HepG2 (cell line): Measurements from ENCODE around the gene TBX21. TPM values are rescaled to one million over a fixed set of nuclear protein-coding genes. Genes with fewer than 3 reads are reported as not detected.
A peak's percentile ranks its signal among the peaks of the same experiment; 100 is the strongest.

Source experiments
- ATAC-seq: fragments of 200-7000 bp; cut with Tn5 transposase; 3 replicates; pipeline ENCODE4 v1.9.1; 2020; ENCODE audit warnings: mild to moderate bottlenecking, moderate library complexity
- BruUV-seq: library from RNA; stranded (reverse); fragments of 400-500 nt; replicated peaks from 2 replicates; lab custom pipeline; 2021; lab: Mats Ljungman, UMichigan
- CTCF ChIA-PET: fragments of 300-600 bp; formaldehyde crosslinking; extraction: SDS; loops from one replicate; lab custom pipeline; 2021; ENCODE audit warnings: low total read pairs, inconsistent platforms, low intra/inter-chr PET ratio; lab: Yijun Ruan, JAX
- POLR2A ChIA-PET: fragments of 350-600 bp; sonication (Branson Sonifier 250); formaldehyde crosslinking; loops from one replicate; lab custom pipeline; 2020; ENCODE audit warnings: antibody characterized with exemption, inconsistent platforms; lab: Yijun Ruan, JAX
- DNase-seq: peaks from one replicate; pipeline ENCODE4 v3.0.0-alpha.2; 2015; ENCODE audit warnings: low spot score
- FAIRE-seq: peaks from 3 replicates; lab custom pipeline; 2011; peaks lifted over from hg19 to GRCh38; lab: Jason Lieb, UNC
- H2AFZ ChIP-seq: one replicate; pipeline ENCODE4 v1.6.1; 2011; ENCODE audit warnings: low read length, inconsistent platforms
- H3K27ac ChIP-seq: fragments of 300-600 bp; 3 replicates; pipeline ENCODE4 v1.8.0; 2011; ENCODE audit warnings: mixed run types, mild to moderate bottlenecking, mixed read lengths, low read length, inconsistent platforms; ENCODE audit not compliant: insufficient read depth; ENCODE audit errors: extremely low read length
- H3K27me3 ChIP-seq, 2 experiments: fragments of 200-600 bp in 1 of 2; 2 replicates in 1 of 2; 3 replicates in 1 of 2; pipeline versions ENCODE4 v1.6.0 to v1.8.0; 2011; ENCODE audit warnings: low read length in 2 of 2, mild to moderate bottlenecking in 2 of 2, moderate library complexity in 2 of 2, inconsistent platforms in 1 of 2; ENCODE audit not compliant: insufficient read depth in 2 of 2, control insufficient read depth in 1 of 2
- H3K36me3 ChIP-seq, 2 experiments: fragments of 200-600 bp in 1 of 2; replicated peaks in 1 of 2; 2 replicates in 1 of 2; 3 replicates in 1 of 2; pipeline versions ENCODE4 v1.5.1 to v1.8.0; 2011; ENCODE audit warnings: low read length in 2 of 2, inconsistent platforms in 1 of 2; ENCODE audit not compliant: insufficient read depth in 2 of 2, control insufficient read depth in 1 of 2
- H3K4me1 ChIP-seq: 2 replicates; pipeline ENCODE4 v1.5.1; 2012; ENCODE audit warnings: low read length, inconsistent platforms; ENCODE audit not compliant: insufficient read depth
- H3K4me2 ChIP-seq: 2 replicates; pipeline ENCODE4 v1.6.0; 2011; ENCODE audit warnings: low read depth, low read length, inconsistent platforms
- H3K4me3 ChIP-seq, 3 experiments: fragments of 200-600 bp in 1 of 3; sonication (generic), shearing (Covaris generic) in 1 of 3; replicated peaks in 1 of 3; 2 replicates each; pipeline ENCODE4 v1.5.1; 2011 to 2016; ENCODE audit warnings: low read length in 3 of 3, inconsistent platforms in 2 of 3, low read depth in 2 of 3, mild to moderate bottlenecking in 2 of 3, control low read depth in 1 of 3, mixed read lengths in 1 of 3; ENCODE audit not compliant: insufficient read depth in 1 of 3
- H3K79me2 ChIP-seq: one replicate; pipeline ENCODE4 v1.6.1; 2011; ENCODE audit warnings: low read length, inconsistent platforms; ENCODE audit not compliant: insufficient read depth
- H3K9ac ChIP-seq: 2 replicates; pipeline ENCODE4 v1.6.0; 2011; ENCODE audit warnings: mild to moderate bottlenecking, low read depth, low read length, inconsistent platforms; ENCODE audit not compliant: insufficient read depth
- H3K9me3 ChIP-seq: 2 replicates; pipeline ENCODE4 v1.5.1; 2012; ENCODE audit warnings: mild to moderate bottlenecking, low read length
- H4K20me1 ChIP-seq: 2 replicates; pipeline ENCODE4 v1.6.0; 2011; ENCODE audit warnings: inconsistent platforms, mild to moderate bottlenecking, low read length, moderate library complexity; ENCODE audit not compliant: insufficient read depth
- ARNTL ChIP-seq: sonication (generic); formaldehyde crosslinking; IDR thresholded peaks from 2 replicates; pipeline ENCODE4 v1.4.0; 2020; ENCODE audit warnings: mild to moderate bottlenecking, missing genetic modification reagents
- CHCHD3 ChIP-seq: sonication (generic); formaldehyde crosslinking; IDR thresholded peaks from 2 replicates; pipeline ENCODE4 v1.8.0; 2022; ENCODE audit warnings: mild to moderate bottlenecking, missing genetic modification reagents, moderate library complexity
- GABPB1 ChIP-seq: IDR thresholded peaks from 2 replicates; pipeline ENCODE4 v1.6.1; 2016; ENCODE audit warnings: mild to moderate bottlenecking, missing genetic modification reagents, moderate library complexity, missing compliant biosample characterization
- HNF4G ChIP-seq, 2 experiments: sonication (generic) in 1 of 2; formaldehyde crosslinking in 1 of 2; IDR thresholded peaks; 2 replicates each; pipeline versions ENCODE4 v1.4.0 to v1.6.1; 2011 to 2020; ENCODE audit warnings: borderline replicate concordance in 2 of 2, low read depth in 2 of 2, mild to moderate bottlenecking in 2 of 2, low read length in 1 of 2, missing genetic modification reagents in 1 of 2, moderate library complexity in 1 of 2
- HNRNPH1 ChIP-seq: fragments of 200-400 bp; formaldehyde crosslinking; optimal IDR thresholded peaks from 2 replicates; pipeline ENCODE3; 2017; ENCODE audit warnings: mild to moderate bottlenecking, low read depth, low read length
- MBNL3 ChIP-seq: fragments of 250-450 bp; sonication (Bioruptor Pico); conservative IDR thresholded peaks from 2 replicates; pipeline ENCODE4 v1.8.0; 2022; ENCODE audit warnings: mild to moderate bottlenecking, inconsistent platforms
- MEIS1 ChIP-seq: sonication (generic); formaldehyde crosslinking; IDR thresholded peaks from 2 replicates; pipeline ENCODE4 v1.9.0; 2021; ENCODE audit warnings: mild to moderate bottlenecking, missing genetic modification reagents, moderate library complexity, borderline replicate concordance
- MXD4 ChIP-seq: IDR thresholded peaks from 2 replicates; pipeline ENCODE4 v1.6.1; 2016; ENCODE audit warnings: mild to moderate bottlenecking, missing biosample characterization, missing genetic modification reagents
- RXRA ChIP-seq: sonication (generic); formaldehyde crosslinking; IDR thresholded peaks from 2 replicates; pipeline ENCODE4 v1.5.1; 2020; ENCODE audit warnings: missing genetic modification reagents
- SRSF4 ChIP-seq: fragments of 200-400 bp; formaldehyde crosslinking; IDR thresholded peaks from one replicate; pipeline ENCODE4 v1.6.1; 2018; ENCODE audit warnings: mild to moderate bottlenecking, low read depth, low read length, moderate library complexity; ENCODE audit not compliant: poor library complexity, severe bottlenecking
- ZNF225 ChIP-seq: sonication (generic); formaldehyde crosslinking; IDR thresholded peaks from 2 replicates; pipeline ENCODE4 v1.4.0; 2020; ENCODE audit warnings: mild to moderate bottlenecking, missing genetic modification reagents
- ZNF589 ChIP-seq: sonication (generic); formaldehyde crosslinking; conservative IDR thresholded peaks from 2 replicates; pipeline ENCODE4 v1.8.0; 2022; ENCODE audit warnings: mild to moderate bottlenecking, moderate library complexity, missing genetic modification reagents
- WGBS: methylation state at CpG from one replicate; pipeline ENCODE4 v1.1.6; 2017; ENCODE audit warnings: low lambda C conversion rate; 5-methylcytosine and 5-hydroxymethylcytosine counted together
- in situ Hi-C: cut with HindIII; loops from 2 replicates; pipeline ENCODE4 v1.10.0; 2017; ENCODE audit warnings: low pct_unique_long_range_greater_than_20kb; ENCODE audit not compliant: extremely low pct_ligation_motif_present
- intact Hi-C: fragments of 100-400 bp; cut with micrococcal nuclease; formaldehyde crosslinking; loops from one replicate; pipeline ENCODE4 v1.10.0; 2022; ENCODE audit not compliant: unreplicated experiment
- polyA plus RNA-seq, 8 experiments: library from polyadenylated mRNA; depleted of rRNA in 3 of 8; stranded (reverse) in 7 of 8; unstranded in 1 of 8; fragments of >200 nt; fragmentation: Illumina TruSeq in 4 of 8; extraction: Trizol in 4 of 8; gene quantifications; 2 replicates each; pipeline versions ENCODE4 v1.2.1 to v1.2.3, GENCODE V29; 2011 to 2016; ENCODE audit warnings: low read depth in 4 of 8, missing spikeins in 1 of 8, mixed read lengths in 1 of 8; ENCODE audit not compliant: insufficient read depth in 1 of 8
- total RNA-seq, 5 experiments: library from RNA; depleted of rRNA; stranded (reverse); fragments of >200 nt; fragmentation: Illumina TruSeq; extraction: Trizol; gene quantifications; 2 replicates each; pipeline ENCODE4 v1.2.3, GENCODE V29; 2016; ENCODE audit warnings: low read depth in 1 of 5
- TF ChIP-seq, protein P1 (sequence below): sonication (generic); formaldehyde crosslinking; IDR thresholded peaks from 2 replicates; pipeline ENCODE4 v1.4.0; 2020; ENCODE audit warnings: missing genetic modification reagents, borderline replicate concordance
- TF ChIP-seq, protein P2 (sequence below): sonication (generic); formaldehyde crosslinking; IDR thresholded peaks from 2 replicates; pipeline ENCODE4 v1.9.0; 2022; ENCODE audit warnings: missing genetic modification reagents, mild to moderate bottlenecking, borderline replicate concordance

The TBX21 gene
- total and polyA plus RNA-seq, 2 of the 13 experiments (the other 11 are each of a cell fraction or from before 2014, with no cell fraction given), result not detected

DNA sequence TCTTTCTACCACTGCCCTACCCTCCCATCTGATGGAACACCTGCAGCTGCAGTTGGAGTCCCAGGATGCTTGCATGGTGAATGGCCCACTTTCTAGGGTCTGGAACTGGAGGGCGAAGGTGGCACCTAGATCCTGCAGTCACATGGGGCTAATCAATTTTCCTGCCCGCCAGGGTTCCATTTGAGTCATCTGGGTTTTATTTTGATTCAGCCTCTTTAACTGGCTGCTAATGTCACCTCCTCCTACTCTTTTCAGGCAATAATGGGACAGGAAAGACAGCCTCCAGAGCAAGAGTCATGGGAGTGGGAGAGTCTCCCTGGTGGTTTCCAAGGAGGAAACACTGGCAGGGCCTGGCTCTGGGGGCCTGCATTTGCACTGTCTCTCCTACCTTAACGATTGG, 42.9 kb upstream of the TBX21 start (continued):
- TF ChIP-seq, protein P1, sequence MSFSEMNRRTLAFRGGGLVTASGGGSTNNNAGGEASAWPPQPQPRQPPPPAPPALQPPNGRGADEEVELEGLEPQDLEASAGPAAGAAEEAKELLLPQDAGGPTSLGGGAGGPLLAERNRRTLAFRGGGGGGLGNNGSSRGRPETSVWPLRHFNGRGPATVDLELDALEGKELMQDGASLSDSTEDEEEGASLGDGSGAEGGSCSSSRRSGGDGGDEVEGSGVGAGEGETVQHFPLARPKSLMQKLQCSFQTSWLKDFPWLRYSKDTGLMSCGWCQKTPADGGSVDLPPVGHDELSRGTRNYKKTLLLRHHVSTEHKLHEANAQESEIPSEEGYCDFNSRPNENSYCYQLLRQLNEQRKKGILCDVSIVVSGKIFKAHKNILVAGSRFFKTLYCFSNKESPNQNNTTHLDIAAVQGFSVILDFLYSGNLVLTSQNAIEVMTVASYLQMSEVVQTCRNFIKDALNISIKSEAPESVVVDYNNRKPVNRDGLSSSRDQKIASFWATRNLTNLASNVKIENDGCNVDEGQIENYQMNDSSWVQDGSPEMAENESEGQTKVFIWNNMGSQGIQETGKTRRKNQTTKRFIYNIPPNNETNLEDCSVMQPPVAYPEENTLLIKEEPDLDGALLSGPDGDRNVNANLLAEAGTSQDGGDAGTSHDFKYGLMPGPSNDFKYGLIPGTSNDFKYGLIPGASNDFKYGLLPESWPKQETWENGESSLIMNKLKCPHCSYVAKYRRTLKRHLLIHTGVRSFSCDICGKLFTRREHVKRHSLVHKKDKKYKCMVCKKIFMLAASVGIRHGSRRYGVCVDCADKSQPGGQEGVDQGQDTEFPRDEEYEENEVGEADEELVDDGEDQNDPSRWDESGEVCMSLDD (CRISPR knock-in tag), result no peak
- TF ChIP-seq MEIS1 (CRISPR knock-in tag) (no peak), HNF4G (IDR thresholded peaks at IDR 0.05; ENCODE audit: borderline replicate concordance, low read depth, low read length) (no peak), HNF4G (CRISPR knock-in tag; IDR thresholded peaks at IDR 0.05; ENCODE audit: borderline replicate concordance, low read depth) (no peak), MBNL3 (CRISPR knock-in tag) (no peak), MXD4 (CRISPR knock-in tag) (no peak)

DNA sequence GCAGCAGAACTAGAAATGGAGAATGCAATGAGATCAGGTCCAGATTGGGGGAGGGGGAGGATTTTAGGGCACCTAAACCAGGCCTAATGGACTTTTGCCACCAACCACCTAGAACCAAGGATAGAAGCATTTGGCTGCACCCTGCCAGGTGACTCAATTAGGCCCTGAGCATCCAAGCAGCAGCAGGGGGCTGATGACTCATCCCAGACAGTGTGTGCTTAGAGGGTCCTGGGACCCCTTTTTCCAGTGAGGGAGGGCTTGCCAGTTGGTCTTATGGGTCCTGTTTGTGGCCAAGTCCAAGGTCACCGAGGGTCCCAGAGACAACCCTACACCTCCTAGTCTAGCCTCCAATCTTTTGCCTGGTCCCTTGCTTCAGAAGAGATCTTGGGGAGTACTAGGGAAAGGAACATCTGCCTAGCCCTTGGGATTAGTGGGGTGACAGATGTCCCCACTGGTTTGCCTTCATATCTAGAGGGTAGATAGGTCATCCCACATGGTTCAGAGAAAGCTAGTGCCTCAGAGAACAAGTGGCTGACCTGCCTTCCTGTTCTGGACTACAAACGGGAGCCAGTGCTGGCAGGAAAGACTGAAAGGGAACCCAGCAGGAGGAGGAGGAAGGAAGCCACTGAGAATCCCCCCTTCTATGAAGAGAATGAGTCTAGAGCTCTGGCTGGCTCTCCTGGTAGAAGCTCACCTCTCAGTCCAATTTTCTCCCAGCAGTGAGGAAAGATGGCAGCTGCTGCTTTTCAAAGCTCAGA, 40.7 kb upstream of the TBX21 start:
- FAIRE-seq (no peak), DNase-seq (no peak), ATAC-seq (no peak)
- ChIA-PET CTCF (no interaction called here), POLR2A (interaction anchor here (1.1 to 3.0 kb wide), 4 partner anchors 8 to 42 kb away, joined by 3 to 22 read pairs (median 4); partner anchors contain the start of gene KPNB1)
- intact Hi-C loops (no loop called here), in situ Hi-C loops (no loop called here)
- no peaks in the 10 kb centered on the region for H3K36me3 ChIP-seq
- WGBS, result 53% methylated on average over 2 of the region's 2 CpGs
- peaks cover 2% of the 10 kb centered on the region; the same call in 1 of the 2 replicates for H4K20me1 ChIP-seq
- H3K9ac ChIP-seq, result no peak overlapping the region
- H3K4me3 ChIP-seq, result peak overlapping the region in 1 of 3 experiments; percentile 80; a peak in 1 of 6 replicates
- no peaks in the 10 kb centered on the region for H3K79me2 ChIP-seq
- H3K4me1 ChIP-seq, result peaks cover 45% of the 10 kb centered on the region
- no peak overlapping the region for H3K27ac ChIP-seq
- H3K4me2 ChIP-seq, result peak overlapping the region; percentile 92
- no peaks in the 10 kb centered on the region for H3K9me3 ChIP-seq
- no peaks in the 10 kb centered on the region for H3K27me3 ChIP-seq
- BruUV-seq, result no TSS peak
- H2AFZ ChIP-seq, result no peak overlapping the region
- TF ChIP-seq ZNF589 (CRISPR knock-in tag) (no peak), ZNF225 (no peak), RXRA (CRISPR knock-in tag) (no peak), ARNTL (no peak), HNRNPH1 (no peak), CHCHD3 (no peak), GABPB1 (0 out of 2 replicates have a peak, but pooled peaks have one; percentile 3), SRSF4 (no peak)
- TF ChIP-seq, protein P2, sequence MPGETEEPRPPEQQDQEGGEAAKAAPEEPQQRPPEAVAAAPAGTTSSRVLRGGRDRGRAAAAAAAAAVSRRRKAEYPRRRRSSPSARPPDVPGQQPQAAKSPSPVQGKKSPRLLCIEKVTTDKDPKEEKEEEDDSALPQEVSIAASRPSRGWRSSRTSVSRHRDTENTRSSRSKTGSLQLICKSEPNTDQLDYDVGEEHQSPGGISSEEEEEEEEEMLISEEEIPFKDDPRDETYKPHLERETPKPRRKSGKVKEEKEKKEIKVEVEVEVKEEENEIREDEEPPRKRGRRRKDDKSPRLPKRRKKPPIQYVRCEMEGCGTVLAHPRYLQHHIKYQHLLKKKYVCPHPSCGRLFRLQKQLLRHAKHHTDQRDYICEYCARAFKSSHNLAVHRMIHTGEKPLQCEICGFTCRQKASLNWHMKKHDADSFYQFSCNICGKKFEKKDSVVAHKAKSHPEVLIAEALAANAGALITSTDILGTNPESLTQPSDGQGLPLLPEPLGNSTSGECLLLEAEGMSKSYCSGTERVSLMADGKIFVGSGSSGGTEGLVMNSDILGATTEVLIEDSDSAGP (CRISPR knock-in tag), result no peak
